Endometrial microvascular endothelial cells (primary cell): Measurements from ENCODE around the gene PNPLA8. TPM values are rescaled to one million over a fixed set of nuclear protein-coding genes. Genes with fewer than 3 reads are reported as not detected.

Experiments
- in situ Hi-C: cut with HindIII; loops from 2 replicates; pipeline ENCODE4 v1.10.0; 2017; ENCODE audit warnings: low sequenced_read_pairs, low pct_unique_long_range_greater_than_20kb; ENCODE audit errors: inconsistent ontology term
- total RNA-seq: library from RNA; depleted of rRNA; stranded (reverse); fragments of >200 nt; gene quantifications from one replicate; pipeline ENCODE4 v1.2.3, GENCODE V29; 2015; ENCODE audit errors: inconsistent ontology term

PNPLA8 gene
- total RNA-seq, 1 donor from 2014 or later: 30.9 TPM

DNA sequence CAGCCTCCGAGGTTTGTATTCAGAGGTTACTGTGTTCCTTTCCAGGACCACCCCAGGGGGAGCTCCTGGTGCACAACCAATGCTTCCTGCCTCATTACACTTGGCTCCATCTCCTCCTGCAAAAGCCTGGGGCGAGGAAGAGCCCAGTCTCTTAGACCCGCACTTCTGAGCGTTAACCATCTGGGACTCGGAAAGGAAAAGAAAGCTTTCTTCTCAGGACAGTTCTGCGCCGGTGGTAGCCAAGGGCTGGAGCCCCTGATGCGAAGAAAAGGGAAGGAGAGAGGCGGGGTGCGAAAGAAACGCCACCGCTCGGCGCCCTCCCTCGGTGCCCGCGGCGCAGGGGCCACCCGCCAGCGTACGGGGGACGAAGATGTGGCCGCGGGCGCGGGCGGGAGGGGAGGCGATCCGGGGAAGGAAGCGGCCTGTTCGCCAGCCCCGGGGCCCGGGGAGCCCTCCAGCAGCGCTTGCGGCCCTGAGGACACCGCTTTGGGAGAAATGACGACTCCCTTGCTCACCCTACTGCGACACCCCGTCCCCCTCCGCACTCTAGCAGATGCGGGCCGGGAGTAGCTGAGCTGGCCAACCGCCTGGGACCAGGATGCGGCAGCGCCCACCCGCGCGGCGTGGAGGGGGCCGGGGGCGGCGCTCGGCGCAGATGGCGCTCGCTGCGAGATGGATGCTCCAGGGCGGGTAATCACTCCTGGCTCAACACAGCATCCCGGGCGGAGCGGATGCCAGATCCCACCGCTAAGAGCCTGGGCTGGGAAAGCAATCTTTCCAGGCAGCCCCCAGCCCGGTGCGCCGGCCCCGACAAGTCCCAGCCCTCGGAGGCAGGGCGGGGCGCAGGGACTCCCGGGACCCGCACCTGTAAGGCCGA lies 71.0 kb downstream of the PNPLA8 start:
- in situ Hi-C loops: no loop called here

GRCh38 chr7:108454317-108454673 lies 71.6 kb downstream of the PNPLA8 start:
- in situ Hi-C loops: no loop called here

GRCh38 chr7:108453320-108453719 lies 72.6 kb downstream of the PNPLA8 start:
- in situ Hi-C loops: no loop called here

GRCh38 chr7:108452707-108453106 lies 73.2 kb downstream of the PNPLA8 start:
- in situ Hi-C loops: no loop called here

GRCh38 chr7:108451296-108451848 lies 74.6 kb downstream of the PNPLA8 start:
- in situ Hi-C loops: no loop called here

DNA sequence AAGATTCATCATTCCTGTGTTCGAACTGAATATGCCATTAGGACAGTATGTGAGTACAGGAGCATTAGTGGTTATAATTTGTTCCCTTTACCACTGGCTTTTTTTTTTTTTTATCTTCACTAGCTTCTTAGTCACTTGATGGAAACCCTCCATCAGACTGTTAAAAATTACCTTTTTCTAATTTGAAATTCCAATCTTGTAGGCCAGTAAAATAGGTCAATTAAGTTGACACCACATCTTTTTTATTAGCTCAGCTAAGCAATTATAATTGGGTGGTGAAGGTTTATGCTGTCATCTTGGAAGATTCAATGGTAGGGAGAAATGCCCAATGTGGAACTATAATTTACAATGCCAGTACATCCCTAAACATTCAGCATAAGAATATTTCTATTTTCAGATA lies 75.8 kb downstream of the PNPLA8 start:
- in situ Hi-C loops: no loop called here

- in situ Hi-C loops: no loop called here
Measured at GRCh38 chr7:108449521-108449920, 76.4 kb downstream of the PNPLA8 start.

DNA sequence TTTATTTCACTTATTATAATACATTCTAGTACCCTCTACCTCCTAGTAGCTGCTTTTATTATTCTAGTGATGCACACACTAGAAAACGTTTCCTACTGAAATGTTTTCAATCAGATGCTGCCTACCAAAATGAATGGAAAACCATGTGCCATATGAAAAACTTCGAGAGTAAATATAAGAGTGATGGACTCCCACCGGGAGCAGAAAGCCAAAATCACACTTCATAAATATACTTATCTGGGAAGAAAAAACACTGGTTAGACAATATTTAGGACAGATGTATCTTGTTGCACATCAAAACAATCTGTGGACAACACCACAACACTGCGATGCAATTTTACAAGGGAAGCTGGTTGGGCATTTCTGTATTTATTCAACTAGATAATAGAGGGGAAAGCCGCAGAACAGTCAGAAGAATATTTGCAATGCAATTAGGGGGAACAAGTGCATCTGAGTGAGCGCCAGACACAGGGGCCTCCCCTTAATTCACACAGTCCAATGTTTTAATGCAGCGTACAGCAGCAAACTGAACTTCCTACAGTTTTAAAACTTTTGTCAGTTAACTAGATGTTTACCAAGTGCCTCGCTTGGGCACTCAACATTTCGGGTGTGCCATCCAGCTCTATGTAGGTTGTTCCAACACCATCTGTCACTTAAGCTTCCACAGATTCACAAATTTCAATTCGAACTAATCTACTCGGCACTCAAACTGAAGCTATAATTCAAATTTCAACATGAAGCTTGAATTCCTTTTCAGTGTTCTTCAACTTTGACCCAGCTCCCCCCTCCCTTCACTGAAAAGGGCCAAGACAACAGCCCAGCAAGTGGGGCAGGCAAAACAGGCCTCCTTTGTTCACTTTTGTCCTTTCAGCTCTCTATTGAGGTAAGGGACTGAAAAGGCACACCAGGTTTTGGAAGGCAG lies 77.1 kb downstream of the PNPLA8 start:
- in situ Hi-C loops: no loop called here

GRCh38 chr7:108442039-108442568 lies 83.8 kb downstream of the PNPLA8 start:
- in situ Hi-C loops: no loop called here

- in situ Hi-C loops: no loop called here
Measured at GRCh38 chr7:108441392-108441955, 84.5 kb downstream of the PNPLA8 start.

DNA sequence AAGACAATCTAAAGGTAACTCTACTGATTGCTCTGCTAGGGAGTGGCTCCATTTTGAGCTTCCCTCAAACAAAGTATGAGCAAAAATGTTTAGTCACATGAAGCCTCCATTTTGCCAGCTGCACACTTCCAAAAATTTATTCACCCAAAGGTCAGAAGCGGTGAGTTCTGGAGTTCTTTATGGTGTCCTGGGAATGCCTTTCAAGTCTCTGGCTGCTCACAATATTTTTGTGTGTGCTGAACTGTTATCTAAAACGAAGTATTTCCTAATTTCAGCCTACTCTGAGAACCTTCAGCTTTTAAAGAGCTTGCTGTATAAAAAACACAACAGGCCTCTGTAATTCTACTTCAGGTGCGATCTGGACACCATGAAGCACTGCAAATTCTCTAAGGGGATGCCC lies 85.3 kb downstream of the PNPLA8 start:
- in situ Hi-C loops: no loop called here

GRCh38 chr7:108436906-108437305 lies 89.0 kb downstream of the PNPLA8 start:
- in situ Hi-C loops: no loop called here

DNA sequence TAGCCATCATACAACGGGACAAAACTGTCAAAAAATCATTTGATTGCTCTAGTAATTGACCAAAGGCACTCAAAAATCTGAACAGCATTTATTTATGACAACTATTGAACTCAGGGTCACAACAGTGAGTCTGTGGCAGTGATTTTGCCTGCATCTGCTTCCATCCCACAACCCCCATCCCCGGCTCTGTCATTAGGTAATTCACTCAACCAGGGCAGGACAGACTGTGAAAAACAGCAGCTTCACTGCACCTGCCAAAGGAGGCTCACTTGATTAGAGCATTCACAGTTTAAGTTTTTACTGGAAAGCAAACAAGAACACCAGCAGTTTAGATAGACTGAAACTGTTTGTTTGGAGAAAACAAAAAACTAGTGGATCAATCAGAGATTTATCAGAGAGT lies 91.9 kb downstream of the PNPLA8 start:
- in situ Hi-C loops: no loop called here

DNA sequence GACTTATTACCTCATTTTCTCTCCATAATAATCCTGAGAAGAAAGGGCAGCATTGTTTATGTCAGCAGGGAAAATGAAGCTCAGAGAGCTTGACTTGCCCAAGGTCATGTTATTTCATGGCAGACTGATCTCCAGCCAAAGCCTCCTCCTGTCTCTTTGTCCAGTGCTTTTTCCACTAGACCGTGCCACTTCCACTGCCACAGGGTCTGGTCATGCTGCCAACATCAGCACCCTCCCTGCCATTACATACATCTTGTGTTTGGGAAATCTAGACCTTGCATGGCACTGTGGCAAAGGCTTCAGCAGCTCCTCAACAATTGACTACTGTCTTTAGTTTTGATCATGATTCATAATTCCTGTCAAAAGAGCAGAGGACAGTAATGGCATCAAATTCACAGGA lies 94.8 kb downstream of the PNPLA8 start:
- in situ Hi-C loops: no loop called here

GRCh38 chr7:108430664-108431063 lies 95.3 kb downstream of the PNPLA8 start:
- in situ Hi-C loops: no loop called here

DNA sequence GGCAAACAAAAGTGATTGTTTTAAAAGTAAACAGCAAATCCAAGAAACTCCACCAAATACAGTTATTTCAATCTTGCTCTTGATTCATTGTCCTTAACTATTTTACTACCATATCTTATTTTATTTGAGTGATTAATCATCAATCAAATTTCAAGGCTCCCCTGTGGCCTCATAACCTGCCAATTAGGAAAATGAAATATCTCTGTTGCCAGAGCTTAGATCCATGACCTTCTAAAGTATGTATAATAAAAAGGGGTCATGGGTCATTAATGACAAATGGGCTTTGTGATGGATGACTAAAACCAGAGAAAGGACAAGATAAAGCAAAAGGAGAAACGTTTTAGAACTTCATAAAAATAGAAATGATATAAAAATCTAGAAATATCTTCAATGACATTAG lies 98.2 kb downstream of the PNPLA8 start:
- in situ Hi-C loops: no loop called here

- in situ Hi-C loops: no loop called here
Measured at GRCh38 chr7:108425714-108426275, 100.1 kb downstream of the PNPLA8 start.

DNA sequence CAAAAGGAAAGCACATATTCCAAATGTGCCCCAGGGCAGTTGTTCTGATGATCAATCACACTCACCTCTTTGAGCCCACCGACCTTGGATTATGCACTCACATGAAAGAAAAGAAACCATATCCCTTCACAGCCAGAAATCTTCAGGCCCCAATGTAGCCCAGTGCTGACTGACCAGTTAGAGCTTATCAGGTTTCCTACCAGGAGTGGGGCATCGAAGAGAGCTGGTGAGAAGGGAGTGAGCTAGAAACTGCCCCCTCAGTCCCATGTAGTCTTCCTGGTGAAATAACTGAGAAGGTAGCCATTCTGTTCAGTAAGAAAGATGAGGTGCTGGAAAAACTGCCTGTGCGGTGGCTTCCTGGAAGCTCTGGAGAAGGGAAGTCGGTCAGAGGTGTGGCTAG lies 101.9 kb downstream of the PNPLA8 start:
- in situ Hi-C loops: no loop called here
